Small intestine (tissue), 16 donors: ENCODE data around the gene CUTA. TPM values are rescaled to one million over a fixed set of nuclear protein-coding genes. Genes with fewer than 3 reads are reported as not detected.
A peak's percentile ranks its signal among the peaks of the same experiment; 100 is the strongest.

Source experiments
- DNase-seq, 2 donors: peaks; one replicate each; pipeline versions ENCODE4 v3.0.0 to v3.0.0-alpha.2; 2013
- FAIRE-seq: peaks from 2 replicates; lab custom pipeline; 2012; peaks lifted over from hg19 to GRCh38; lab: Jason Lieb, UNC
- H3K27ac ChIP-seq, 3 donors: one replicate each; pipeline ENCODE4 v1.5.1; 2013; ENCODE audit warnings: low read length in 2 of 3, mild to moderate bottlenecking in 2 of 3, control low read depth in 1 of 3, inconsistent platforms in 1 of 3, low read depth in 1 of 3, moderate library complexity in 1 of 3
- H3K27me3 ChIP-seq, 3 donors: one replicate each; pipeline ENCODE4 v1.6.1; 2013; ENCODE audit warnings: low read length in 3 of 3, inconsistent platforms in 1 of 3; ENCODE audit not compliant: control insufficient read depth in 3 of 3, insufficient read depth in 3 of 3
- H3K36me3 ChIP-seq, 3 donors: one replicate each; pipeline ENCODE4 v1.6.1; 2013; ENCODE audit warnings: low read length in 3 of 3, inconsistent platforms in 1 of 3, low read depth in 1 of 3, mild to moderate bottlenecking in 1 of 3, moderate library complexity in 1 of 3; ENCODE audit not compliant: control insufficient read depth in 3 of 3, insufficient read depth in 2 of 3
- H3K4me1 ChIP-seq, 3 donors: one replicate each; pipeline ENCODE4 v1.6.1; 2013; ENCODE audit warnings: low read length in 2 of 3, inconsistent platforms in 1 of 3, low read depth in 1 of 3, mild to moderate bottlenecking in 1 of 3, moderate library complexity in 1 of 3; ENCODE audit not compliant: control insufficient read depth in 3 of 3, insufficient read depth in 2 of 3
- H3K4me3 ChIP-seq, 3 donors: one replicate each; pipeline ENCODE4 v1.5.1; 2013; ENCODE audit warnings: low read length in 3 of 3, control low read depth in 1 of 3, inconsistent platforms in 1 of 3, low read depth in 1 of 3, mild to moderate bottlenecking in 1 of 3, moderate library complexity in 1 of 3
- H3K9me3 ChIP-seq, 2 donors: one replicate each; pipeline ENCODE4 v1.6.1; 2013; ENCODE audit warnings: low read depth in 1 of 2, low read length in 1 of 2; ENCODE audit not compliant: control insufficient read depth in 2 of 2, insufficient read depth in 1 of 2
- WGBS, 3 donors: extraction: QIAGEN DNeasy Blood & Tissue Kit; methylation state at CpG; one replicate each; pipeline ENCODE4 v1.1.7; 2013; 5-methylcytosine and 5-hydroxymethylcytosine counted together
- long read RNA-seq, 10 donors: transcript quantifications; one replicate each; lab custom pipeline, GENCODE V29; 2026
- polyA plus RNA-seq, 4 donors: library from polyadenylated mRNA; stranded (reverse) in 3 of 4; unstranded in 1 of 4; fragments of 200-250 nt in 3 of 4; fragments of 120-200 nt in 1 of 4; gene quantifications; one replicate each; pipeline versions ENCODE4 v1.2.1 to v1.2.3, GENCODE V29; 2013
- donor health status: healthy with polysubstance abuse.
- donor health status: control.
- donor health status: control.
- donor health status: Bipolar disorder and iron deficiency.
- donor health status: healthy.

Gene CUTA
- 100 to 1,000 TPM; 129 to 255 (median 200) TPM for polyA plus RNA-seq
- long read RNA-seq, donor 1, transcript CUTA-205 (5 exons, 1,054 nt): minor isoform, 58 of 304 reads
- long read RNA-seq, donor 1, transcript CUTA-203 (6 exons, 937 nt): minor isoform, 42 of 304 reads
- long read RNA-seq, donor 1, transcript CUTA-210 (6 exons, 769 nt): major isoform, 101 of 304 reads
- long read RNA-seq, donor 1, transcript CUTA-214 (6 exons, 661 nt): minor isoform, 61 of 304 reads
- long read RNA-seq, donor 1, partial matches to known transcripts: 28 of 304 reads
- long read RNA-seq, donor 1, other reads (novel, unspliced or antisense): 0 of 304 reads
- long read RNA-seq, donor 2, transcript CUTA-210 (6 exons, 769 nt): major isoform, 20 of 54 reads
- long read RNA-seq, donor 2, transcript CUTA-205 (5 exons, 1,054 nt): minor isoform, 13 of 54 reads
- long read RNA-seq, donor 2, transcript CUTA-214 (6 exons, 661 nt): minor isoform, 11 of 54 reads
- long read RNA-seq, donor 2, transcript CUTA-203 (6 exons, 937 nt): minor isoform, 8 of 54 reads
- long read RNA-seq, donor 2, partial matches to known transcripts: 0 of 54 reads
- long read RNA-seq, donor 2, other reads (novel, unspliced or antisense): 0 of 54 reads
- long read RNA-seq, donor 3, transcript CUTA-210 (6 exons, 769 nt): major isoform, 39 of 105 reads
- long read RNA-seq, donor 3, transcript CUTA-205 (5 exons, 1,054 nt): minor isoform, 8 of 105 reads
- long read RNA-seq, donor 3, transcript CUTA-214 (6 exons, 661 nt): minor isoform, 20 of 105 reads
- long read RNA-seq, donor 3, transcript CUTA-203 (6 exons, 937 nt): minor isoform, 13 of 105 reads
- long read RNA-seq, donor 3, partial matches to known transcripts: 22 of 105 reads
- long read RNA-seq, donor 3, other reads (novel, unspliced or antisense): 0 of 105 reads
- long read RNA-seq, donor 4, partial matches to known transcripts: 0 of 1 reads
- long read RNA-seq, donor 4, other reads (novel, unspliced or antisense): 0 of 1 reads
- long read RNA-seq, donor 5, transcript CUTA-205 (5 exons, 1,054 nt): major isoform, 18 of 75 reads
- long read RNA-seq, donor 5, transcript CUTA-214 (6 exons, 661 nt): minor isoform, 13 of 75 reads
- long read RNA-seq, donor 5, transcript CUTA-210 (6 exons, 769 nt): major isoform, 18 of 75 reads
- long read RNA-seq, donor 5, partial matches to known transcripts: 24 of 75 reads
- long read RNA-seq, donor 5, other reads (novel, unspliced or antisense): 0 of 75 reads
- long read RNA-seq, donor 6, transcript CUTA-210 (6 exons, 769 nt): major isoform, 44 of 115 reads
- long read RNA-seq, donor 6, transcript CUTA-214 (6 exons, 661 nt): minor isoform, 28 of 115 reads
- long read RNA-seq, donor 6, transcript CUTA-205 (5 exons, 1,054 nt): minor isoform, 28 of 115 reads
- long read RNA-seq, donor 6, transcript CUTA-203 (6 exons, 937 nt): minor isoform, 12 of 115 reads
- long read RNA-seq, donor 6, partial matches to known transcripts: 0 of 115 reads
- long read RNA-seq, donor 6, other reads (novel, unspliced or antisense): 0 of 115 reads
- long read RNA-seq, donor 7, transcript CUTA-203 (6 exons, 937 nt): major isoform, 57 of 192 reads
- long read RNA-seq, donor 7, transcript CUTA-205 (5 exons, 1,054 nt): major isoform, 57 of 192 reads
- long read RNA-seq, donor 7, transcript CUTA-210 (6 exons, 769 nt): minor isoform, 36 of 192 reads
- long read RNA-seq, donor 7, transcript CUTA-214 (6 exons, 661 nt): minor isoform, 33 of 192 reads
- long read RNA-seq, donor 7, partial matches to known transcripts: 6 of 192 reads
- long read RNA-seq, donor 7, other reads (novel, unspliced or antisense): 0 of 192 reads
- long read RNA-seq, donor 8, transcript CUTA-205 (5 exons, 1,054 nt): major isoform, 5 of 13 reads
- long read RNA-seq, donor 8, partial matches to known transcripts: 0 of 13 reads
- long read RNA-seq, donor 8, other reads (novel, unspliced or antisense): 0 of 13 reads
- long read RNA-seq, donor 9, transcript CUTA-210 (6 exons, 769 nt): minor isoform, 8 of 25 reads
- long read RNA-seq, donor 9, transcript CUTA-214 (6 exons, 661 nt): major isoform, 9 of 25 reads
- long read RNA-seq, donor 9, partial matches to known transcripts: 0 of 25 reads
- long read RNA-seq, donor 9, other reads (novel, unspliced or antisense): 0 of 25 reads
- long read RNA-seq, donor 10, transcript CUTA-203 (6 exons, 937 nt): minor isoform, 16 of 119 reads
- long read RNA-seq, donor 10, transcript CUTA-210 (6 exons, 769 nt): minor isoform, 34 of 119 reads
- long read RNA-seq, donor 10, transcript CUTA-214 (6 exons, 661 nt): major isoform, 36 of 119 reads
- long read RNA-seq, donor 10, transcript CUTA-205 (5 exons, 1,054 nt): minor isoform, 31 of 119 reads
- long read RNA-seq, donor 10, partial matches to known transcripts: 0 of 119 reads
- long read RNA-seq, donor 10, other reads (novel, unspliced or antisense): 0 of 119 reads

GRCh38 chr6:33417903-33418689, at the start of gene CUTA:
TSS of gene CUTA (minus strand) at chr6:33418107. CDS start at chr6:33418000, 107 bp downstream.
- Histone ChIP-seq H3K36me3 (peaks cover 0 to 34% (median 7%) of the 10 kb centered on the region in 3 donors), H3K27me3 (peaks cover 0 to 12% (median 0%) of the 10 kb centered on the region in 3 donors), H3K27ac (peak within 1 kb of the TSS; percentile 87 to 97 (median 95)), H3K4me1 (peaks cover 8 to 31% (median 9%) of the 10 kb centered on the region in 3 donors), H3K4me3 (peak within 1 kb of the TSS; percentile 47 to 85 (median 58)), H3K9me3 (no peaks in the 10 kb centered on the region)
- WGBS, 3 donors: 0 to 1% (median 0%) methylated on average over 43 to 51 of the region's 51 CpGs
- FAIRE-seq (peak; percentile 5), DNase-seq (peak; percentile 100)

- Histone ChIP-seq H3K4me1 (peaks cover 0 to 8% (median 0%) of the 10 kb centered on the region in 3 donors), H3K36me3 (no peaks in the 10 kb centered on the region), H3K27me3 (no peaks in the 10 kb centered on the region), H3K27ac (no peak overlapping the region), H3K9me3 (no peaks in the 10 kb centered on the region), H3K4me3 (no peak overlapping the region)
- DNase-seq (peak; percentile 28 to 34), FAIRE-seq (no peak)
- 68 to 81% (median 73%) methylated on average over 7 of the region's 7 CpGs for WGBS, 3 donors
These were observed 49.2 kb upstream of the CUTA start for GRCh38 chr6:33467091-33467490.

- H3K9me3 ChIP-seq: no peaks in the 10 kb centered on the region
- H3K4me1 ChIP-seq: peaks cover 0 to 8% (median 0%) of the 10 kb centered on the region in 3 donors
- H3K4me3 ChIP-seq: no peak overlapping the region
- no peaks in the 10 kb centered on the region for H3K36me3 ChIP-seq
- no peak for FAIRE-seq
- no peak overlapping the region for H3K27ac ChIP-seq
- no peaks in the 10 kb centered on the region for H3K27me3 ChIP-seq
- no peak for DNase-seq
- WGBS, 3 donors: 90 to 93% (median 91%) methylated on average over 4 of the region's 4 CpGs
These were observed 48.3 kb upstream of the CUTA start for GRCh38 chr6:33466075-33466735.

GRCh38 chr6:33459226-33459625, 41.3 kb upstream of the CUTA start:
- WGBS, 3 donors: 96 to 98% (median 97%) methylated on average over 2 of the region's 2 CpGs
- Histone ChIP-seq H3K4me1 (peaks cover 0 to 3% (median 3%) of the 10 kb centered on the region in 3 donors), H3K4me3 (no peak overlapping the region), H3K9me3 (no peaks in the 10 kb centered on the region), H3K27ac (no peak overlapping the region), H3K36me3 (peaks cover 0 to 16% (median 0%) of the 10 kb centered on the region in 3 donors), H3K27me3 (no peaks in the 10 kb centered on the region)
- no peak for DNase-seq
- FAIRE-seq: no peak

- FAIRE-seq: no peak
- H3K27ac ChIP-seq: no peak overlapping the region
- WGBS, 3 donors: 61 to 70% (median 65%) methylated on average over 3 of the region's 3 CpGs
- H3K36me3 ChIP-seq: peaks cover 0 to 16% (median 0%) of the 10 kb centered on the region in 3 donors
- H3K4me3 ChIP-seq: no peak overlapping the region
- H3K4me1 ChIP-seq: peaks cover 0 to 3% (median 3%) of the 10 kb centered on the region in 3 donors
- DNase-seq: no peak
- H3K27me3 ChIP-seq: no peaks in the 10 kb centered on the region
- no peaks in the 10 kb centered on the region for H3K9me3 ChIP-seq
These were observed 40.8 kb upstream of the CUTA start for GRCh38 chr6:33458676-33459075.

GRCh38 chr6:33456156-33456555, 38.2 kb upstream of the CUTA start:
- H3K9me3 ChIP-seq: no peaks in the 10 kb centered on the region
- no peaks in the 10 kb centered on the region for H3K27me3 ChIP-seq
- no peak overlapping the region for H3K27ac ChIP-seq
- H3K4me1 ChIP-seq: peaks cover 0 to 10% (median 3%) of the 10 kb centered on the region in 3 donors
- FAIRE-seq (no peak), DNase-seq (no peak)
- WGBS, 3 donors: 96 to 97% (median 97%) methylated on average over 12 of the region's 12 CpGs
- H3K4me3 ChIP-seq: no peak overlapping the region
- H3K36me3 ChIP-seq: peaks cover 0 to 24% (median 0%) of the 10 kb centered on the region in 3 donors
